Ectodermal cell (in vitro differentiated cells): ENCODE data around the gene APLNR.

Experiments
- H3K27ac ChIP-seq: 2 replicates; pipeline ENCODE4 v1.7.0; 2013; ENCODE audit warnings: mild to moderate bottlenecking, low read depth, low read length; ENCODE audit not compliant: insufficient read depth, poor library complexity, severe bottlenecking
- H3K27me3 ChIP-seq: 2 replicates; pipeline ENCODE4 v1.7.0; 2013; ENCODE audit warnings: mild to moderate bottlenecking, low read length; ENCODE audit not compliant: insufficient read depth, control insufficient read depth, poor library complexity, severe bottlenecking
- H3K36me3 ChIP-seq: one replicate; pipeline ENCODE4 v1.7.0; 2013; ENCODE audit warnings: low read length; ENCODE audit not compliant: control insufficient read depth, insufficient read depth
- H3K4me1 ChIP-seq: one replicate; pipeline ENCODE4 v1.7.0; 2013; ENCODE audit warnings: low read length; ENCODE audit not compliant: control insufficient read depth, insufficient read depth
- H3K4me3 ChIP-seq: 2 replicates; pipeline ENCODE4 v1.7.0; 2013; ENCODE audit warnings: low read depth, low read length, control low read depth; ENCODE audit not compliant: insufficient read depth
- H3K9me3 ChIP-seq: 2 replicates; pipeline ENCODE4 v1.7.0; 2013; ENCODE audit warnings: mild to moderate bottlenecking, low read length, moderate library complexity; ENCODE audit not compliant: control insufficient read depth
- WGBS, 2 experiments: methylation state at CpG; one replicate each; pipeline ENCODE4 v1.1.7; 2013; ENCODE audit warnings: missing lambda C conversion rate in 2 of 2; 5-methylcytosine and 5-hydroxymethylcytosine counted together

APLNR gene

GRCh38 chr11:57219021-57219627, 17.9 kb downstream of the APLNR start:
- no peak overlapping the region for H3K4me3 ChIP-seq
- H3K36me3 ChIP-seq, result no peaks in the 10 kb centered on the region
- WGBS, 2 experiments, result 92 to 95% methylated on average over 6 of the region's 6 CpGs
- H3K27me3 ChIP-seq, result no peaks in the 10 kb centered on the region
- no peak overlapping the region for H3K27ac ChIP-seq
- H3K4me1 ChIP-seq, result peaks cover 14% of the 10 kb centered on the region
- no peaks in the 10 kb centered on the region for H3K9me3 ChIP-seq

DNA sequence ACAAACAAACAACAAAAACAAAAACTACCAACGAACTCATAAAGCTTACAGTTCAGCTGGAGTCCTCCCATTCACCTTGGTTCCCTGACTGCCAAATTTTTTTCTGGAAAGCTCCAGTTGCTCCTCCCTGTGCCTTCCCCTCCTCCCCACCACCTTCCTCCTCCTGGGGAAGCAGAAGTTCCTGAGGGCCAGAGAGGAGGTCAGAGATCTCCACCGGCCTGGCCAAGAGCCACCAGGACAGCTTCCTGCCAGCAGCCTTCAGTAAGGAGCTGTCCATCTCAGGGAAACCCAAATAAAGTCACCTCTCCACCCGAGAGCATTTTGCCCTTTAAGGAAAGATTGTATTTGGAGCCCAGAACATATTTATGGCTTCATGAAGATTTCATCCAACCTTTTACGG, 20.0 kb downstream of the APLNR start:
- Histone ChIP-seq H3K9me3 (no peaks in the 10 kb centered on the region), H3K27me3 (no peaks in the 10 kb centered on the region), H3K4me1 (peaks cover 19% of the 10 kb centered on the region), H3K4me3 (no peak overlapping the region), H3K27ac (no peak overlapping the region), H3K36me3 (no peaks in the 10 kb centered on the region)
- WGBS, 2 experiments, result 85 to 89% methylated on average over 4 of the region's 4 CpGs

DNA sequence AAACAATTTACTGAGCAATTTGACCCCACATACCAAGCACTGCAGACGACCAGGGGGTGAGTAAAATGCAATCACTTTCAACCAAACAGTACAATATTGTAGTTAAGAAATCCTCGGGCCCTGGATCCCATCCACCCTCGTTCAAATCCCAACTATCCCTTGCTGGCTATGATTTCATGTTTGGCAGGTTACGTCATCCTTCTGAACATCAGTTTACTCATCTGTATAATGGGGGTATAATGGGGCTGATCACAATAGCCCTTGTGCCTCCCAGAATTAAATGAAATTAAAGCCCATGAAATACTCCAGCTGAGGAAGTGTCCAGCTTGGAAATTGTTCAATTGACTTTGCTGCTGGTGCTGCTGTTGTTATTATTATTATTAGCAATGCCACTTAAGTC, 20.6 kb downstream of the APLNR start:
- H3K36me3 ChIP-seq, result no peaks in the 10 kb centered on the region
- no peak overlapping the region for H3K27ac ChIP-seq
- H3K4me3 ChIP-seq, result no peak overlapping the region
- no peaks in the 10 kb centered on the region for H3K27me3 ChIP-seq
- H3K9me3 ChIP-seq, result no peaks in the 10 kb centered on the region
- 92 to 95% methylated on average over 4 of the region's 4 CpGs for WGBS, 2 experiments
- peaks cover 24% of the 10 kb centered on the region for H3K4me1 ChIP-seq

DNA sequence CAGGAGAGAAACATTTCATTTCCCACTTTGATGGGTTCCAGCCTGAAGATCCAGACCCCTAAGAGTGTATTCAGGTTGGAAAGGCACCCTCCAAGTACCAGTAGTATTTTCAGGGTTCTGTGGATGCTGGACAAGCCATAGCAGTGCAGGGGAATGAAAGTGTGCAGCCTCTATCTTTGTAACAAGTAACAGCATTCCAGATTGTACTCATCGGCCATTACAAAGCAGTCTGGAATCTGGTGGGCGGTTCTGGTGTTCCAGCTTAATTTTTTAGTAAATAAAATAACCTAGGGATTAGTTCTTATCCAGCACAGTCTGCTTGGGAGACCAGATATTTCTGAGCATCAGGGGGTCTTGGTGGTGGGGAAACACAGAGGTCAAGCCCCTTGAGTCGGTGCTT, 22.6 kb downstream of the APLNR start:
- H3K36me3 ChIP-seq, result no peaks in the 10 kb centered on the region
- no peaks in the 10 kb centered on the region for H3K9me3 ChIP-seq
- H3K4me3 ChIP-seq, result no peak overlapping the region
- H3K27me3 ChIP-seq, result no peaks in the 10 kb centered on the region
- peaks cover 38% of the 10 kb centered on the region for H3K4me1 ChIP-seq
- 71 to 72% methylated on average over 3 of the region's 3 CpGs for WGBS, 2 experiments
- H3K27ac ChIP-seq, result peak overlapping the region; percentile 97

DNA sequence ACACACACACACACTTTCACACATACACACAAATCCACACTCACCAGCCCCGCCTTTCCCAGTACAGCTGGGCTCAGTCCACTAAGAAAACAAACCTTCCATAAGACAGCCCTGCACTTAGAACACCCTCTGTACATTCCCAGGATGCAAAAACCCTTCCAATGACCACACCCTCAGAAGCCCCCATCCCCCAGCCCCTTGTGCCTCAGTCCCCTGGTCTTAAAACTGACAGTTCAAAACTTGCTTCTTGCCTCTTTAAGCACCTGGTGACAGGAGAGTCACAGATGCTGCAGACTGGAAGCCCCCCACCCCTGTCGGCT, 23.0 kb downstream of the APLNR start:
- Histone ChIP-seq H3K4me3 (no peak overlapping the region), H3K4me1 (peaks cover 38% of the 10 kb centered on the region), H3K36me3 (no peaks in the 10 kb centered on the region), H3K27ac (peak overlapping the region; percentile 97), H3K27me3 (no peaks in the 10 kb centered on the region), H3K9me3 (no peaks in the 10 kb centered on the region)
- 71 to 78% methylated on average over 2 of the region's 2 CpGs for WGBS, 2 experiments

DNA sequence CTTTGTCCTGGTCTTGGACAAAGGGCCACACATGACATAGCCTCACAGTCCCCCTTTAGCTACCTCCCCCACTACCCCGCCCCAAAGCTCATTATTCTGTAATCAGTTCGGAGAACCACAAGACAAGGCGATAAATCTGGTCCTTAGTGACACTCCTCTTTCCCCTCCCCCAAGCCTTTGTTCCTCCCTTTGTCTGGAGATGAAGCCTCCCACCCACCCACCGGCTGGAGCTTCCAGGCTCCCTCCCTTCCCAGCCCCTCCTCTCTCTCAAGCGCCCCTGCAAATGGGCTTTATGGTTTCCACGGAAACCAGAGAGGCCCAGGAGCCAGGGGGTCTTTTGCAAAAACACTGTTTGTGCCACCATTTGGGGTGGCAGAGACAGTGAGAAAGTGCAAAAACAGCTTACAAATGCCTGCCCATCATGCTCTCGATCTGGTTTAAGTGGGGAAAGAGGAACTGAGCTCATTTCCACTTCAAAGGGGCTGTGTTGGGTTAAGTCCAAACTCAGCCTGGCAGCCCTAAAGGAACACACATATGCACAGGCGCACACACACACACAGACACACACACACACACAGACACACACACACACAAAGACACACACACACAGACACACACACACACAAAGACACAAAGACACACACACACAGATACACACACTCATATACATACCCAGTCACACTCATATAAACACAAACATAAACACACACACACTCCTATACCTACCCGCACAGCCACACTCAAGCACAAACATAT, 23.5 kb downstream of the APLNR start:
- peaks cover 38% of the 10 kb centered on the region for H3K4me1 ChIP-seq
- no peaks in the 10 kb centered on the region for H3K36me3 ChIP-seq
- WGBS, 2 experiments, result 15% methylated on average over 9 of the region's 9 CpGs
- H3K27me3 ChIP-seq, result no peaks in the 10 kb centered on the region
- no peak overlapping the region for H3K4me3 ChIP-seq
- peak overlapping the region; percentile 97 for H3K27ac ChIP-seq
- H3K9me3 ChIP-seq, result no peaks in the 10 kb centered on the region

GRCh38 chr11:57210781-57211180, 26.3 kb downstream of the APLNR start:
- no peaks in the 10 kb centered on the region for H3K27me3 ChIP-seq
- no peaks in the 10 kb centered on the region for H3K36me3 ChIP-seq
- H3K9me3 ChIP-seq, result no peaks in the 10 kb centered on the region
- no peak overlapping the region for H3K4me3 ChIP-seq
- WGBS, 2 experiments, result 52 to 74% methylated on average over 7 of the region's 7 CpGs
- no peak overlapping the region for H3K27ac ChIP-seq
- H3K4me1 ChIP-seq, result peaks cover 38% of the 10 kb centered on the region

GRCh38 chr11:57207168-57207567, 29.9 kb downstream of the APLNR start:
- Histone ChIP-seq H3K27me3 (no peaks in the 10 kb centered on the region), H3K27ac (no peak overlapping the region), H3K4me3 (no peak overlapping the region), H3K4me1 (peaks cover 23% of the 10 kb centered on the region), H3K9me3 (no peaks in the 10 kb centered on the region), H3K36me3 (no peaks in the 10 kb centered on the region)
- 94 to 95% methylated on average over 6 of the region's 6 CpGs for WGBS, 2 experiments

DNA sequence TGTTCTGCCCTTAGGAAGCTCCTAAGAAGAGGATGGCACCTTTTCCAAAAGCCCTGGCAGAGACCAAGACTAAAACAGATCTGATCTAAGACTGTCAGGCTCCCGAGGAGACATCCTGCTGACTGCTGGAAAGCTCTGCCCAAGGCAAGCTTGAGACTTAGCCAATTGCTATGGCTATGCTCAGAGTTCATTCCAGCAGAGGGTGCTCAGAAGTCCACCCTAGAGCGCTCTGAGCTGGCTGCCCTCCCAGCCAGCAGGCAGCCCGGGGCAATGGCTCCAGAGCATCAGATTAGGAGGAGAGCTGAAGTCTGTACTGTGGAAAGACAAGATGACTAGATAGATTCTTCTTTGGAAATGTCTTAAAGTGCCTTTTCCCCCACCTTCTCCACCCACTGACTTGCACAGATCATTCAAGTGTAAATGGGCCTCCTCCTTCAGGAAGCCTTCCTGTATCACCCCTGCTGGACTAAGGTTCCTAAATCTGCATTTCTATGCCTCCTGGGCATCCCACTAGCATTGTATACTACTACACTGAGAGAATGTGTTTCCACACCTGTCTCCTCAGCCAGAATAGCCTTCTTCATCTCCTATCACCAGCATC, 31.9 kb downstream of the APLNR start:
- no peaks in the 10 kb centered on the region for H3K27me3 ChIP-seq
- peaks cover 9% of the 10 kb centered on the region for H3K4me1 ChIP-seq
- H3K4me3 ChIP-seq, result no peak overlapping the region
- no peaks in the 10 kb centered on the region for H3K36me3 ChIP-seq
- no peaks in the 10 kb centered on the region for H3K9me3 ChIP-seq
- H3K27ac ChIP-seq, result no peak overlapping the region
- WGBS, 2 experiments, result 49 to 51% methylated on average over 3 of the region's 3 CpGs

- no peaks in the 10 kb centered on the region for H3K36me3 ChIP-seq
Measured at GRCh38 chr11:57203882-57204480, 33.1 kb downstream of the APLNR start.

More at GRCh38 chr11:57203882-57204480, 33.1 kb downstream of the APLNR start:
- 85 to 90% methylated on average over 7 of the region's 7 CpGs for WGBS, 2 experiments
- no peak overlapping the region for H3K4me3 ChIP-seq
- H3K27me3 ChIP-seq, result no peaks in the 10 kb centered on the region
- H3K27ac ChIP-seq, result no peak overlapping the region
- peaks cover 8% of the 10 kb centered on the region for H3K4me1 ChIP-seq
- no peaks in the 10 kb centered on the region for H3K9me3 ChIP-seq
